H7 (cell line): ENCODE data around the gene PTPRG. TPM values are rescaled to one million over a fixed set of nuclear protein-coding genes. Genes with fewer than 3 reads are reported as not detected.

Experiments used
- DNase-seq: peaks from one replicate; pipeline ENCODE4 v3.0.0; 2012
- H3K27me3 ChIP-seq: 2 replicates; pipeline ENCODE4 v1.6.0; 2011; ENCODE audit warnings: mild to moderate bottlenecking, low read length; ENCODE audit not compliant: control insufficient read depth, insufficient read depth
- H3K36me3 ChIP-seq: replicated peaks from 2 replicates; pipeline ENCODE4 v1.5.1; 2011; ENCODE audit warnings: low read length; ENCODE audit not compliant: control insufficient read depth, insufficient read depth
- H3K4me3 ChIP-seq: 2 replicates; pipeline ENCODE4 v1.5.1; 2011; ENCODE audit warnings: low read depth, mild to moderate bottlenecking, control low read depth, low read length, moderate library complexity; ENCODE audit not compliant: insufficient read depth
- total RNA-seq: library from RNA; depleted of rRNA; stranded (reverse); fragments of >200 nt; shearing (Covaris generic); gene quantifications from 2 replicates; pipeline ENCODE4 v1.2.3, GENCODE V29; 2014

Gene PTPRG
- total RNA-seq, 1 experiment from 2014 or later, result 54.4 TPM

GRCh38 chr3:61612211-61613194, 51.1 kb downstream of the PTPRG start:
- Histone ChIP-seq H3K4me3 (no peak overlapping the region), H3K36me3 (no peaks in the 10 kb centered on the region; the same call in 1 of the 2 replicates), H3K27me3 (no peaks in the 10 kb centered on the region)
- DNase-seq, result no peak

- no peak for DNase-seq
These were observed 52.3 kb downstream of the PTPRG start for GRCh38 chr3:61613666-61614065.

GRCh38 chr3:61615643-61616042, 54.3 kb downstream of the PTPRG start:
- Histone ChIP-seq H3K4me3 (no peak overlapping the region), H3K27me3 (no peaks in the 10 kb centered on the region), H3K36me3 (no peaks in the 10 kb centered on the region; the same call in 1 of the 2 replicates)
- DNase-seq, result no peak

More at GRCh38 chr3:61613666-61614065, 52.3 kb downstream of the PTPRG start:
- no peaks in the 10 kb centered on the region for H3K27me3 ChIP-seq
- H3K4me3 ChIP-seq, result no peak overlapping the region
- no peaks in the 10 kb centered on the region; the same call in 1 of the 2 replicates for H3K36me3 ChIP-seq

- H3K36me3 ChIP-seq, result no peaks in the 10 kb centered on the region; the same call in 1 of the 2 replicates
- no peak overlapping the region for H3K4me3 ChIP-seq
- no peak for DNase-seq
- no peaks in the 10 kb centered on the region for H3K27me3 ChIP-seq
These were observed 55.2 kb downstream of the PTPRG start for GRCh38 chr3:61616586-61616985.

GRCh38 chr3:61617041-61617440, 55.7 kb downstream of the PTPRG start:
- DNase-seq, result no peak
- Histone ChIP-seq H3K36me3 (no peaks in the 10 kb centered on the region; the same call in 1 of the 2 replicates), H3K27me3 (no peaks in the 10 kb centered on the region), H3K4me3 (no peak overlapping the region)

- no peaks in the 10 kb centered on the region; the same call in 1 of the 2 replicates for H3K36me3 ChIP-seq
- H3K27me3 ChIP-seq, result no peaks in the 10 kb centered on the region
- no peak overlapping the region for H3K4me3 ChIP-seq
- no peak for DNase-seq
These were observed 56.3 kb downstream of the PTPRG start for GRCh38 chr3:61617651-61618050.

- no peak for DNase-seq
- H3K27me3 ChIP-seq, result no peaks in the 10 kb centered on the region
- H3K4me3 ChIP-seq, result no peak overlapping the region
- no peaks in the 10 kb centered on the region; the same call in 1 of the 2 replicates for H3K36me3 ChIP-seq
These were observed 56.9 kb downstream of the PTPRG start for GRCh38 chr3:61618231-61618630.

- Histone ChIP-seq H3K27me3 (no peaks in the 10 kb centered on the region), H3K4me3 (no peak overlapping the region), H3K36me3 (no peaks in the 10 kb centered on the region; the same call in 1 of the 2 replicates)
- no peak for DNase-seq
These were observed 57.5 kb downstream of the PTPRG start for GRCh38 chr3:61618871-61619270.

GRCh38 chr3:61620073-61620472, 58.7 kb downstream of the PTPRG start:
- DNase-seq, result no peak
- Histone ChIP-seq H3K36me3 (no peaks in the 10 kb centered on the region; the same call in 1 of the 2 replicates), H3K27me3 (no peaks in the 10 kb centered on the region), H3K4me3 (no peak overlapping the region)

GRCh38 chr3:61624300-61624699, 62.9 kb downstream of the PTPRG start:
- Histone ChIP-seq H3K27me3 (no peaks in the 10 kb centered on the region), H3K36me3 (no peaks in the 10 kb centered on the region), H3K4me3 (no peak overlapping the region)
- no peak for DNase-seq

GRCh38 chr3:61625429-61625828, 64.1 kb downstream of the PTPRG start:
- no peak for DNase-seq
- Histone ChIP-seq H3K27me3 (no peaks in the 10 kb centered on the region), H3K36me3 (no peaks in the 10 kb centered on the region), H3K4me3 (no peak overlapping the region)

- Histone ChIP-seq H3K36me3 (no peaks in the 10 kb centered on the region), H3K27me3 (no peaks in the 10 kb centered on the region), H3K4me3 (no peak overlapping the region)
- DNase-seq, result no peak
These were observed 65.1 kb downstream of the PTPRG start for GRCh38 chr3:61626484-61626883.

GRCh38 chr3:61627768-61628185, 66.4 kb downstream of the PTPRG start:
- no peak for DNase-seq
- H3K4me3 ChIP-seq, result no peak overlapping the region
- H3K36me3 ChIP-seq, result no peaks in the 10 kb centered on the region
- H3K27me3 ChIP-seq, result no peaks in the 10 kb centered on the region

- DNase-seq, result no peak
- Histone ChIP-seq H3K27me3 (no peaks in the 10 kb centered on the region), H3K4me3 (no peak overlapping the region), H3K36me3 (no peaks in the 10 kb centered on the region)
These were observed 67.3 kb downstream of the PTPRG start for GRCh38 chr3:61628636-61629035.

GRCh38 chr3:61629442-61629841, 68.1 kb downstream of the PTPRG start:
- Histone ChIP-seq H3K4me3 (no peak overlapping the region), H3K27me3 (no peaks in the 10 kb centered on the region), H3K36me3 (no peaks in the 10 kb centered on the region)
- no peak for DNase-seq
